Gastroesophageal sphincter (tissue), 3 donors: Measurements from ENCODE around the gene ZKSCAN3.

ENCODE experiments used
- CTCF ChIP-seq, 4 experiments: fragments of 200-600 bp in 2 of 4; fragments of 450-650 bp in 2 of 4; sonication (generic) in 1 of 4; IDR thresholded peaks; one replicate each; pipeline ENCODE4 v1.5.1; 2017 to 2019; ENCODE audit warnings: antibody characterized with exemption in 4 of 4, mild to moderate bottlenecking in 2 of 4, moderate library complexity in 2 of 4
- EP300 ChIP-seq: sonication (generic); formaldehyde crosslinking; IDR thresholded peaks from one replicate; pipeline ENCODE4 v1.6.1; 2017; ENCODE audit warnings: antibody characterized with exemption, mild to moderate bottlenecking
- POLR2A ChIP-seq, 2 donors: fragments of 450-650 bp; IDR thresholded peaks; one replicate each; pipeline ENCODE4 v1.6.1; 2017; ENCODE audit warnings: antibody characterized with exemption in 2 of 2, mild to moderate bottlenecking in 2 of 2, moderate library complexity in 1 of 2

GRCh38 chr6:28402197-28402596 is 52.5 kb downstream of the ZKSCAN3 start:
- TF ChIP-seq CTCF (IDR thresholded peaks at IDR 0.05): no peak
- TF ChIP-seq EP300: no peak
- no peak for TF ChIP-seq POLR2A (IDR thresholded peaks at IDR 0.05)
